Neural progenitor cell (in vitro differentiated cells): ENCODE measurements around the gene TMEM37.

Experiments used
- EZH2 ChIP-seq: fragments of 200-600 bp; sonication (generic); IDR thresholded peaks from 2 replicates; pipeline ENCODE4 v1.6.1; 2017; ENCODE audit warnings: antibody characterized with exemption, mild to moderate bottlenecking, moderate library complexity
- EZH2phosphoT487 ChIP-seq: fragments of 200-600 bp; sonication (generic); IDR thresholded peaks from 2 replicates; pipeline ENCODE4 v1.6.1; 2017; ENCODE audit warnings: antibody characterized with exemption
- TF ChIP-seq, protein P1 (sequence below): fragments of 200-600 bp; sonication (generic); IDR thresholded peaks from 2 replicates; pipeline ENCODE4 v1.5.1; 2017; ENCODE audit warnings: antibody characterized with exemption, mild to moderate bottlenecking

DNA sequence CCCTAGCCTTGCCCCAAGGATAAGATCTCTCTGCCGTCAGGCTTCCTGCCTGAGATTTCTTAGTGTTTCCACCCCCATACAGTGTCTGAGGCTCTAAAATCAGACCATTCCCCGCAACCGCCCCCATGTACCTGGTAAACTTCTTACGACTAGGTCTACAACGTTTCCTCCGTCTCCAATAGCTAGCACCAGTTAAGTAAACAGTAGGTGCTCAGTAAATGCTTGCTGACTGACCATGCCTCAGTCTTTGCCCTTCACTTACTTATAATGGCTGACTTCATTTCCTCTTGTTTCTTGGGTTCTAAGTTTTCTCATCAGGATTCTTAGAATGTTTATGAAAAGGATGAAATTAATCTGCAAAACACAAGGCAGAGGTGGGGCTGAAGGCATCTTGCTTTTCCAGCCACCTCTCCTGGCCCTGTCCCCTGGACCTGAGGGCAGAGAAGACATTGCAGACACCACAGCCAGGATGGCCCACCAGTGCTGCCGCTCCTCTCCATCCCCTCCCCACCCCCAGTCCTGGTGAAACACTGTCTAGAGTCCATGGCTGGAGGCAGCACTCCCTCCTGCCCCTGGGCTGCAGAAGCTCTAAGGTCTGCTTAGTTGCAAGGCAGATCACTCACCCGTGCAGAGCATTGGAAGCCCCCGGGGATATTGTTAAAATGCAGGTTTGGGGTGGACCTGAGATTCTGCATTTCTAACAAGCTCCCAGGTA, 16.9 kb downstream of the TMEM37 start:
- TF ChIP-seq, protein P1, sequence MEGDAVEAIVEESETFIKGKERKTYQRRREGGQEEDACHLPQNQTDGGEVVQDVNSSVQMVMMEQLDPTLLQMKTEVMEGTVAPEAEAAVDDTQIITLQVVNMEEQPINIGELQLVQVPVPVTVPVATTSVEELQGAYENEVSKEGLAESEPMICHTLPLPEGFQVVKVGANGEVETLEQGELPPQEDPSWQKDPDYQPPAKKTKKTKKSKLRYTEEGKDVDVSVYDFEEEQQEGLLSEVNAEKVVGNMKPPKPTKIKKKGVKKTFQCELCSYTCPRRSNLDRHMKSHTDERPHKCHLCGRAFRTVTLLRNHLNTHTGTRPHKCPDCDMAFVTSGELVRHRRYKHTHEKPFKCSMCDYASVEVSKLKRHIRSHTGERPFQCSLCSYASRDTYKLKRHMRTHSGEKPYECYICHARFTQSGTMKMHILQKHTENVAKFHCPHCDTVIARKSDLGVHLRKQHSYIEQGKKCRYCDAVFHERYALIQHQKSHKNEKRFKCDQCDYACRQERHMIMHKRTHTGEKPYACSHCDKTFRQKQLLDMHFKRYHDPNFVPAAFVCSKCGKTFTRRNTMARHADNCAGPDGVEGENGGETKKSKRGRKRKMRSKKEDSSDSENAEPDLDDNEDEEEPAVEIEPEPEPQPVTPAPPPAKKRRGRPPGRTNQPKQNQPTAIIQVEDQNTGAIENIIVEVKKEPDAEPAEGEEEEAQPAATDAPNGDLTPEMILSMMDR, result no peak
- no peak for TF ChIP-seq EZH2
- TF ChIP-seq EZH2phosphoT487, result no peak
